ENCODE data around the gene H6PD.
A peak's percentile ranks its signal among the peaks of the same experiment; 100 is the strongest.

The H6PD gene

DNA sequence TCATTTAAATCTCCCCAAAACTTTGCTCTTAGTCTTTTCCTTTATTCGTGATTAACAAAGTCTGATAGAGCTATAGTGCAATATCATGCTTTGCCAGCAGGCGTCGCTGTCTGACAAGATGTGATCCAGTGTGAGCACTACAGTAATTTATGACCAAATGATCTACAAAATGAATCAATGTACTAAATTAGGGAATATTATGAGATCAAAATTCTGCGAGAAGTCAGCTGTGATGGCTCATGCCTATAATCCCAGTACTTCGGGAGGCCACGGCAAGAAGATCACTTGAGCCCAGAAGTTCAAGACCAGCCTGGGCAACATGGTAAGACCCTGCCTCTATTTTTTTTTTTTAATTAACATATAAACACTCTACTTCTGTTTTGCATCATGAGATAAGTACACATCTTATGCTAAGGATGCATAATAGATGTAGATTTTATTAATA, 54.5 kb downstream of the H6PD start (continued):
- TF ChIP-seq, protein P1, sequence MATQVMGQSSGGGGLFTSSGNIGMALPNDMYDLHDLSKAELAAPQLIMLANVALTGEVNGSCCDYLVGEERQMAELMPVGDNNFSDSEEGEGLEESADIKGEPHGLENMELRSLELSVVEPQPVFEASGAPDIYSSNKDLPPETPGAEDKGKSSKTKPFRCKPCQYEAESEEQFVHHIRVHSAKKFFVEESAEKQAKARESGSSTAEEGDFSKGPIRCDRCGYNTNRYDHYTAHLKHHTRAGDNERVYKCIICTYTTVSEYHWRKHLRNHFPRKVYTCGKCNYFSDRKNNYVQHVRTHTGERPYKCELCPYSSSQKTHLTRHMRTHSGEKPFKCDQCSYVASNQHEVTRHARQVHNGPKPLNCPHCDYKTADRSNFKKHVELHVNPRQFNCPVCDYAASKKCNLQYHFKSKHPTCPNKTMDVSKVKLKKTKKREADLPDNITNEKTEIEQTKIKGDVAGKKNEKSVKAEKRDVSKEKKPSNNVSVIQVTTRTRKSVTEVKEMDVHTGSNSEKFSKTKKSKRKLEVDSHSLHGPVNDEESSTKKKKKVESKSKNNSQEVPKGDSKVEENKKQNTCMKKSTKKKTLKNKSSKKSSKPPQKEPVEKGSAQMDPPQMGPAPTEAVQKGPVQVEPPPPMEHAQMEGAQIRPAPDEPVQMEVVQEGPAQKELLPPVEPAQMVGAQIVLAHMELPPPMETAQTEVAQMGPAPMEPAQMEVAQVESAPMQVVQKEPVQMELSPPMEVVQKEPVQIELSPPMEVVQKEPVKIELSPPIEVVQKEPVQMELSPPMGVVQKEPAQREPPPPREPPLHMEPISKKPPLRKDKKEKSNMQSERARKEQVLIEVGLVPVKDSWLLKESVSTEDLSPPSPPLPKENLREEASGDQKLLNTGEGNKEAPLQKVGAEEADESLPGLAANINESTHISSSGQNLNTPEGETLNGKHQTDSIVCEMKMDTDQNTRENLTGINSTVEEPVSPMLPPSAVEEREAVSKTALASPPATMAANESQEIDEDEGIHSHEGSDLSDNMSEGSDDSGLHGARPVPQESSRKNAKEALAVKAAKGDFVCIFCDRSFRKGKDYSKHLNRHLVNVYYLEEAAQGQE (tag by site-specific recombination; IDR thresholded peaks at IDR 0.05), result no peak
- TF ChIP-seq, protein P2, sequence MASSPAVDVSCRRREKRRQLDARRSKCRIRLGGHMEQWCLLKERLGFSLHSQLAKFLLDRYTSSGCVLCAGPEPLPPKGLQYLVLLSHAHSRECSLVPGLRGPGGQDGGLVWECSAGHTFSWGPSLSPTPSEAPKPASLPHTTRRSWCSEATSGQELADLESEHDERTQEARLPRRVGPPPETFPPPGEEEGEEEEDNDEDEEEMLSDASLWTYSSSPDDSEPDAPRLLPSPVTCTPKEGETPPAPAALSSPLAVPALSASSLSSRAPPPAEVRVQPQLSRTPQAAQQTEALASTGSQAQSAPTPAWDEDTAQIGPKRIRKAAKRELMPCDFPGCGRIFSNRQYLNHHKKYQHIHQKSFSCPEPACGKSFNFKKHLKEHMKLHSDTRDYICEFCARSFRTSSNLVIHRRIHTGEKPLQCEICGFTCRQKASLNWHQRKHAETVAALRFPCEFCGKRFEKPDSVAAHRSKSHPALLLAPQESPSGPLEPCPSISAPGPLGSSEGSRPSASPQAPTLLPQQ (tag by site-specific recombination; IDR thresholded peaks at IDR 0.05), result no peak
- TF ChIP-seq ZBTB7A (tag by site-specific recombination; IDR thresholded peaks at IDR 0.05; ENCODE audit: low read depth) (no peak), ZBTB8A (tag by site-specific recombination; IDR thresholded peaks at IDR 0.05) (no peak), MZF1 (tag by site-specific recombination; IDR thresholded peaks at IDR 0.05; ENCODE audit: borderline replicate concordance) (no peak), ZNF654 (tag by site-specific recombination; IDR thresholded peaks at IDR 0.05; ENCODE audit: low read depth) (peak; percentile 65), GLI2 (tag by site-specific recombination; IDR thresholded peaks at IDR 0.05; ENCODE audit: borderline replicate concordance, low read depth) (no peak), ZNF473 (tag by site-specific recombination; IDR thresholded peaks at IDR 0.05) (no peak), ZNF394 (tag by site-specific recombination; IDR thresholded peaks at IDR 0.05; ENCODE audit: borderline replicate concordance) (peak; percentile 34; the same call in 1 of the 2 replicates), ZBTB20 (tag by site-specific recombination; IDR thresholded peaks at IDR 0.05) (no peak), ZNF10 (tag by site-specific recombination; IDR thresholded peaks at IDR 0.05) (no peak), ZNF626 (tag by site-specific recombination; IDR thresholded peaks at IDR 0.05) (no peak), ZNF664 (tag by site-specific recombination; IDR thresholded peaks at IDR 0.05) (peak; percentile 97), ZNF239 (tag by site-specific recombination; IDR thresholded peaks at IDR 0.05) (no peak)
- TF ChIP-seq, protein P3, sequence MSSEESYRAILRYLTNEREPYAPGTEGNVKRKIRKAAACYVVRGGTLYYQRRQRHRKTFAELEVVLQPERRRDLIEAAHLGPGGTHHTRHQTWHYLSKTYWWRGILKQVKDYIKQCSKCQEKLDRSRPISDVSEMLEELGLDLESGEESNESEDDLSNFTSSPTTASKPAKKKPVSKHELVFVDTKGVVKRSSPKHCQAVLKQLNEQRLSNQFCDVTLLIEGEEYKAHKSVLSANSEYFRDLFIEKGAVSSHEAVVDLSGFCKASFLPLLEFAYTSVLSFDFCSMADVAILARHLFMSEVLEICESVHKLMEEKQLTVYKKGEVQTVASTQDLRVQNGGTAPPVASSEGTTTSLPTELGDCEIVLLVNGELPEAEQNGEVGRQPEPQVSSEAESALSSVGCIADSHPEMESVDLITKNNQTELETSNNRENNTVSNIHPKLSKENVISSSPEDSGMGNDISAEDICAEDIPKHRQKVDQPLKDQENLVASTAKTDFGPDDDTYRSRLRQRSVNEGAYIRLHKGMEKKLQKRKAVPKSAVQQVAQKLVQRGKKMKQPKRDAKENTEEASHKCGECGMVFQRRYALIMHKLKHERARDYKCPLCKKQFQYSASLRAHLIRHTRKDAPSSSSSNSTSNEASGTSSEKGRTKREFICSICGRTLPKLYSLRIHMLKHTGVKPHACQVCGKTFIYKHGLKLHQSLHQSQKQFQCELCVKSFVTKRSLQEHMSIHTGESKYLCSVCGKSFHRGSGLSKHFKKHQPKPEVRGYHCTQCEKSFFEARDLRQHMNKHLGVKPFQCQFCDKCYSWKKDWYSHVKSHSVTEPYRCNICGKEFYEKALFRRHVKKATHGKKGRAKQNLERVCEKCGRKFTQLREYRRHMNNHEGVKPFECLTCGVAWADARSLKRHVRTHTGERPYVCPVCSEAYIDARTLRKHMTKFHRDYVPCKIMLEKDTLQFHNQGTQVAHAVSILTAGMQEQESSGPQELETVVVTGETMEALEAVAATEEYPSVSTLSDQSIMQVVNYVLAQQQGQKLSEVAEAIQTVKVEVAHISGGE (tag by site-specific recombination; conservative IDR thresholded peaks at IDR 0.05; ENCODE audit: low read depth), result no peak
- TF ChIP-seq, protein P4, sequence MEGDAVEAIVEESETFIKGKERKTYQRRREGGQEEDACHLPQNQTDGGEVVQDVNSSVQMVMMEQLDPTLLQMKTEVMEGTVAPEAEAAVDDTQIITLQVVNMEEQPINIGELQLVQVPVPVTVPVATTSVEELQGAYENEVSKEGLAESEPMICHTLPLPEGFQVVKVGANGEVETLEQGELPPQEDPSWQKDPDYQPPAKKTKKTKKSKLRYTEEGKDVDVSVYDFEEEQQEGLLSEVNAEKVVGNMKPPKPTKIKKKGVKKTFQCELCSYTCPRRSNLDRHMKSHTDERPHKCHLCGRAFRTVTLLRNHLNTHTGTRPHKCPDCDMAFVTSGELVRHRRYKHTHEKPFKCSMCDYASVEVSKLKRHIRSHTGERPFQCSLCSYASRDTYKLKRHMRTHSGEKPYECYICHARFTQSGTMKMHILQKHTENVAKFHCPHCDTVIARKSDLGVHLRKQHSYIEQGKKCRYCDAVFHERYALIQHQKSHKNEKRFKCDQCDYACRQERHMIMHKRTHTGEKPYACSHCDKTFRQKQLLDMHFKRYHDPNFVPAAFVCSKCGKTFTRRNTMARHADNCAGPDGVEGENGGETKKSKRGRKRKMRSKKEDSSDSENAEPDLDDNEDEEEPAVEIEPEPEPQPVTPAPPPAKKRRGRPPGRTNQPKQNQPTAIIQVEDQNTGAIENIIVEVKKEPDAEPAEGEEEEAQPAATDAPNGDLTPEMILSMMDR (tag by site-specific recombination; IDR thresholded peaks at IDR 0.05), result peak; percentile 65
- TF ChIP-seq, protein P5, sequence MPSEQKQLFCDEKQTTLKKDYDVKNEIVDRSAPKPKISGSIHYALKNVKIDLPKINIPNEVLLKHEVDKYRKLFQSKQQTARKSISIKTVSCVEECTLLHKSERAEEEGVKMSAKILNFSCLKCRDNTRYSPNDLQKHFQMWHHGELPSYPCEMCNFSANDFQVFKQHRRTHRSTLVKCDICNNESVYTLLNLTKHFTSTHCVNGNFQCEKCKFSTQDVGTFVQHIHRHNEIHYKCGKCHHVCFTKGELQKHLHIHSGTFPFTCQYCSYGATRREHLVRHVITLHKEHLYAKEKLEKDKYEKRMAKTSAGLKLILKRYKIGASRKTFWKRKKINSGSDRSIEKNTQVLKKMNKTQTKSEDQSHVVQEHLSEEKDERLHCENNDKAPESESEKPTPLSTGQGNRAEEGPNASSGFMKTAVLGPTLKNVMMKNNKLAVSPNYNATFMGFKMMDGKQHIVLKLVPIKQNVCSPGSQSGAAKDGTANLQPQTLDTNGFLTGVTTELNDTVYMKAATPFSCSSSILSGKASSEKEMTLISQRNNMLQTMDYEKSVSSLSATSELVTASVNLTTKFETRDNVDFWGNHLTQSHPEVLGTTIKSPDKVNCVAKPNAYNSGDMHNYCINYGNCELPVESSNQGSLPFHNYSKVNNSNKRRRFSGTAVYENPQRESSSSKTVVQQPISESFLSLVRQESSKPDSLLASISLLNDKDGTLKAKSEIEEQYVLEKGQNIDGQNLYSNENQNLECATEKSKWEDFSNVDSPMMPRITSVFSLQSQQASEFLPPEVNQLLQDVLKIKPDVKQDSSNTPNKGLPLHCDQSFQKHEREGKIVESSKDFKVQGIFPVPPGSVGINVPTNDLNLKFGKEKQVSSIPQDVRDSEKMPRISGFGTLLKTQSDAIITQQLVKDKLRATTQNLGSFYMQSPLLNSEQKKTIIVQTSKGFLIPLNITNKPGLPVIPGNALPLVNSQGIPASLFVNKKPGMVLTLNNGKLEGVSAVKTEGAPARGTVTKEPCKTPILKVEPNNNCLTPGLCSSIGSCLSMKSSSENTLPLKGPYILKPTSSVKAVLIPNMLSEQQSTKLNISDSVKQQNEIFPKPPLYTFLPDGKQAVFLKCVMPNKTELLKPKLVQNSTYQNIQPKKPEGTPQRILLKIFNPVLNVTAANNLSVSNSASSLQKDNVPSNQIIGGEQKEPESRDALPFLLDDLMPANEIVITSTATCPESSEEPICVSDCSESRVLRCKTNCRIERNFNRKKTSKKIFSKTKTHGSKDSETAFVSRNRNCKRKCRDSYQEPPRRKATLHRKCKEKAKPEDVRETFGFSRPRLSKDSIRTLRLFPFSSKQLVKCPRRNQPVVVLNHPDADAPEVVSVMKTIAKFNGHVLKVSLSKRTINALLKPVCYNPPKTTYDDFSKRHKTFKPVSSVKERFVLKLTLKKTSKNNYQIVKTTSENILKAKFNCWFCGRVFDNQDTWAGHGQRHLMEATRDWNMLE (tag by site-specific recombination; conservative IDR thresholded peaks at IDR 0.05; ENCODE audit: low read depth), result peak; percentile 46
- TF ChIP-seq, protein P6, sequence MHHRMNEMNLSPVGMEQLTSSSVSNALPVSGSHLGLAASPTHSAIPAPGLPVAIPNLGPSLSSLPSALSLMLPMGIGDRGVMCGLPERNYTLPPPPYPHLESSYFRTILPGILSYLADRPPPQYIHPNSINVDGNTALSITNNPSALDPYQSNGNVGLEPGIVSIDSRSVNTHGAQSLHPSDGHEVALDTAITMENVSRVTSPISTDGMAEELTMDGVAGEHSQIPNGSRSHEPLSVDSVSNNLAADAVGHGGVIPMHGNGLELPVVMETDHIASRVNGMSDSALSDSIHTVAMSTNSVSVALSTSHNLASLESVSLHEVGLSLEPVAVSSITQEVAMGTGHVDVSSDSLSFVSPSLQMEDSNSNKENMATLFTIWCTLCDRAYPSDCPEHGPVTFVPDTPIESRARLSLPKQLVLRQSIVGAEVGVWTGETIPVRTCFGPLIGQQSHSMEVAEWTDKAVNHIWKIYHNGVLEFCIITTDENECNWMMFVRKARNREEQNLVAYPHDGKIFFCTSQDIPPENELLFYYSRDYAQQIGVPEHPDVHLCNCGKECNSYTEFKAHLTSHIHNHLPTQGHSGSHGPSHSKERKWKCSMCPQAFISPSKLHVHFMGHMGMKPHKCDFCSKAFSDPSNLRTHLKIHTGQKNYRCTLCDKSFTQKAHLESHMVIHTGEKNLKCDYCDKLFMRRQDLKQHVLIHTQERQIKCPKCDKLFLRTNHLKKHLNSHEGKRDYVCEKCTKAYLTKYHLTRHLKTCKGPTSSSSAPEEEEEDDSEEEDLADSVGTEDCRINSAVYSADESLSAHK (tag by site-specific recombination; IDR thresholded peaks at IDR 0.05), result no peak
- TF ChIP-seq, protein P7, sequence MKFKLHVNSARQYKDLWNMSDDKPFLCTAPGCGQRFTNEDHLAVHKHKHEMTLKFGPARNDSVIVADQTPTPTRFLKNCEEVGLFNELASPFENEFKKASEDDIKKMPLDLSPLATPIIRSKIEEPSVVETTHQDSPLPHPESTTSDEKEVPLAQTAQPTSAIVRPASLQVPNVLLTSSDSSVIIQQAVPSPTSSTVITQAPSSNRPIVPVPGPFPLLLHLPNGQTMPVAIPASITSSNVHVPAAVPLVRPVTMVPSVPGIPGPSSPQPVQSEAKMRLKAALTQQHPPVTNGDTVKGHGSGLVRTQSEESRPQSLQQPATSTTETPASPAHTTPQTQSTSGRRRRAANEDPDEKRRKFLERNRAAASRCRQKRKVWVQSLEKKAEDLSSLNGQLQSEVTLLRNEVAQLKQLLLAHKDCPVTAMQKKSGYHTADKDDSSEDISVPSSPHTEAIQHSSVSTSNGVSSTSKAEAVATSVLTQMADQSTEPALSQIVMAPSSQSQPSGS (tag by site-specific recombination; IDR thresholded peaks at IDR 0.05; ENCODE audit: low read depth), result no peak
